ENCODE data around the gene MRPS17.

The MRPS17 gene

DNA sequence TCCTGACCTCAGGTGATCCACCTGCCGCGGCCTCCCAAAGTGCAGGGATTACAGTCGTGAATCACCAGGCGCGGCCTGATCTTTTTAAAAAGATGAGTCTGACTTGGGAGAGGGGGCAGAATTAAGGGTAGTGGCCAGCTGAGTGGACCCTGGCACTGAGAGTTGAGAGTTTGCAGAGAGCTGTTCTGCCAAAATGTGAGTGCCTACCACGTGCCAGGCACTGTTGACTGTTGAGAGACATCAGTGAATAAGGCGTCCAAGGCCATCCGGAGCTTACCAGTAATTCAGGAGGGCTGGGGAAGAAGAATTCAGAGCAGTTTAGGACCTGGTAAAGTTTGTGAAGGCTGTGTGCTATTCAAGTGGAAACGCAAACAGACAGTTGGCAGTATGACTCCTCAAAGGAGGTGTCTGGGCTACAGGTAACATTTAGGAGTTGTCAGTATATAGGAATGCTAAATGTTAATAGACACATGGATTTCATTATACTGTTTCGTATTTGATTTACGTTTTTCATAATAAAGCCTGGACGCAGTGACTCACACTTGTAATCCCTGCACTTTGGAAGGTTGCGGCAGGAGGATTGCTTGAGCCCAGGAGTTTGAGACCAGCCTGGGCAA lies 14.2 kb downstream of the MRPS17 start:
- Histone ChIP-seq H3K4ac (ENCODE audit: low read depth, low read length) (no peak overlapping the region), H3K56ac (ENCODE audit: low read length) (no peak overlapping the region), H3K4me2 (ENCODE audit: low read length) (no peak overlapping the region), H3K4me3 (ENCODE audit: low read length) (no peak overlapping the region), H2BK15ac (replicated peaks; ENCODE audit: low read depth) (no peak overlapping the region), H3K4me1 (ENCODE audit: control insufficient read depth, low read depth, low read length) (no peaks in the 10 kb centered on the region), H2AK5ac (ENCODE audit: low read length) (no peak overlapping the region), H3K27ac (ENCODE audit: low read depth, low read length) (no peak overlapping the region), H2BK120ac (ENCODE audit: low read depth, low read length) (no peak overlapping the region), H3K9ac (ENCODE audit: low read length) (no peak overlapping the region), H3K79me2 (ENCODE audit: control insufficient read depth, insufficient read depth, low read length) (peaks cover 4% of the 10 kb centered on the region), H3K79me1 (ENCODE audit: low read length) (peaks cover 12% of the 10 kb centered on the region), H3K18ac (ENCODE audit: low read length) (no peak overlapping the region), H3K23ac (ENCODE audit: low read length) (no peak overlapping the region), H3K36me3 (ENCODE audit: control insufficient read depth, insufficient read depth, low read length) (no peaks in the 10 kb centered on the region), H2BK5ac (ENCODE audit: low read length) (no peak overlapping the region), H4K5ac (ENCODE audit: low read length) (no peak overlapping the region), H3K27me3 (ENCODE audit: insufficient read depth, low read length, poor library complexity) (no peaks in the 10 kb centered on the region), H4K8ac (ENCODE audit: low read depth, low read length) (no peak overlapping the region)
- no peak for DNase-seq
- no CpG with 5 or more reads among the region's 13 CpGs for WGBS (ENCODE audit: extremely low coverage, insufficient coverage, low lambda C conversion rate)

GRCh38 chr7:55966851-55967250 lies 15.2 kb downstream of the MRPS17 start:
- Histone ChIP-seq H3K4ac (ENCODE audit: low read depth, low read length) (no peak overlapping the region), H3K56ac (ENCODE audit: low read length) (no peak overlapping the region), H4K5ac (ENCODE audit: low read length) (no peak overlapping the region), H3K27me3 (ENCODE audit: insufficient read depth, low read length, poor library complexity) (no peaks in the 10 kb centered on the region), H2BK5ac (ENCODE audit: low read length) (no peak overlapping the region), H3K9ac (ENCODE audit: low read length) (no peak overlapping the region), H3K4me1 (ENCODE audit: control insufficient read depth, low read depth, low read length) (no peaks in the 10 kb centered on the region), H3K27ac (ENCODE audit: low read depth, low read length) (no peak overlapping the region), H3K79me1 (ENCODE audit: low read length) (peaks cover 17% of the 10 kb centered on the region), H4K8ac (ENCODE audit: low read depth, low read length) (no peak overlapping the region), H2AK5ac (ENCODE audit: low read length) (no peak overlapping the region), H2BK120ac (ENCODE audit: low read depth, low read length) (no peak overlapping the region), H3K18ac (ENCODE audit: low read length) (no peak overlapping the region), H3K23ac (ENCODE audit: low read length) (no peak overlapping the region), H3K4me2 (ENCODE audit: low read length) (no peak overlapping the region), H3K79me2 (ENCODE audit: control insufficient read depth, insufficient read depth, low read length) (peaks cover 7% of the 10 kb centered on the region), H3K4me3 (ENCODE audit: low read length) (no peak overlapping the region), H3K36me3 (ENCODE audit: control insufficient read depth, insufficient read depth, low read length) (no peaks in the 10 kb centered on the region), H2BK15ac (replicated peaks; ENCODE audit: low read depth) (no peak overlapping the region)
- DNase-seq, result peak; percentile 11
- no CpG with 5 or more reads among the region's 6 CpGs for WGBS (ENCODE audit: extremely low coverage, insufficient coverage, low lambda C conversion rate)

DNA sequence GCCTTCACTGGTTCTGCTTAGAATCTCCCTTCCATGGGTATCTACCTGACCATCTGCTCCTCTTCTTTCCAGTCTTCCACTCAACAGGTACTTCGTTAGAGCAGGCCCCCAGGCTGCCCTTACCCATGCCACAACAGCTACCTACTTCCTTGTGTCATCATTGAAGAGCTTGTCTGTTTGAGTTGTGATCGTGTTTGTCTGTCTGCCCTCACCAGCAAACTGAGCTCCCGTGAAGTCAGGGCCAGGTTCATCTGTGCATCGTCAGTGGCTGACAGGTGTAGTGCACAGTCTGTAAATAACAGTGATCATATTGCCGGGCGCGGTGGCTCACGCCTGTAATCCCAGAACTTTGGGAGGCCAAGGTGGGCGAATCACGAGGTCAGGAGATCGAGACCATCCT lies 17.7 kb downstream of the MRPS17 start:
- Histone ChIP-seq H3K27me3 (ENCODE audit: insufficient read depth, low read length, poor library complexity) (no peaks in the 10 kb centered on the region), H3K4me2 (ENCODE audit: low read length) (no peak overlapping the region), H2AK5ac (ENCODE audit: low read length) (no peak overlapping the region), H3K4ac (ENCODE audit: low read depth, low read length) (no peak overlapping the region), H4K5ac (ENCODE audit: low read length) (no peak overlapping the region), H2BK120ac (ENCODE audit: low read depth, low read length) (no peak overlapping the region), H3K9ac (ENCODE audit: low read length) (no peak overlapping the region), H3K36me3 (ENCODE audit: control insufficient read depth, insufficient read depth, low read length) (no peaks in the 10 kb centered on the region), H2BK15ac (replicated peaks; ENCODE audit: low read depth) (no peak overlapping the region), H3K79me2 (ENCODE audit: control insufficient read depth, insufficient read depth, low read length) (peaks cover 7% of the 10 kb centered on the region), H4K8ac (ENCODE audit: low read depth, low read length) (no peak overlapping the region), H2BK5ac (ENCODE audit: low read length) (no peak overlapping the region), H3K56ac (ENCODE audit: low read length) (no peak overlapping the region), H3K4me1 (ENCODE audit: control insufficient read depth, low read depth, low read length) (no peaks in the 10 kb centered on the region), H3K18ac (ENCODE audit: low read length) (no peak overlapping the region), H3K79me1 (ENCODE audit: low read length) (peaks cover 17% of the 10 kb centered on the region), H3K4me3 (ENCODE audit: low read length) (no peak overlapping the region), H3K27ac (ENCODE audit: low read depth, low read length) (no peak overlapping the region), H3K23ac (ENCODE audit: low read length) (no peak overlapping the region)
- whole genome bisulfite sequencing (ENCODE audit: extremely low coverage, insufficient coverage, low lambda C conversion rate), result no CpG with 5 or more reads among the region's 11 CpGs
- DNase-seq, result no peak

DNA sequence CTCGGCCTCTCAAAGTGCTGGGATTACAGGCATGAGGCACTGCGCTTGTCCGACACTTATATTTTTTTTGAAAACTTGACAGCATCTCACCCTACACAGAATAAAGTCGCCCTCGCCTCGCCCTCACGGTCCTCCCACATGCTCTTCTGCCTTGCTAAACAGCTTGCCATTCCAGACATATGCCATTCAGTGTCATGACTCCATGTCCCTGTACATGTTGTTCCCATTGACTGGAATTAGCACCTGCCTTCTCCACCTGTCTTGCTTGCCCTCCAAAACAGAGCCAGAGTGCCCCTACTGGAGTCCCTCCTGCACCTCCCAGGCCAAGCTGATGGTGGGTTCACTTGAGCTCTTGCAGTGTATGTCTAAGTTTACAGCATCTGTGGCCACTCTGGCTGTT lies 18.9 kb downstream of the MRPS17 start:
- Histone ChIP-seq H2AK5ac (ENCODE audit: low read length) (no peak overlapping the region), H3K4me3 (ENCODE audit: low read length) (no peak overlapping the region), H3K4me2 (ENCODE audit: low read length) (no peak overlapping the region), H2BK120ac (ENCODE audit: low read depth, low read length) (no peak overlapping the region), H3K4me1 (ENCODE audit: control insufficient read depth, low read depth, low read length) (no peaks in the 10 kb centered on the region), H2BK5ac (ENCODE audit: low read length) (no peak overlapping the region), H3K36me3 (ENCODE audit: control insufficient read depth, insufficient read depth, low read length) (no peaks in the 10 kb centered on the region), H2BK15ac (replicated peaks; ENCODE audit: low read depth) (no peak overlapping the region), H3K79me2 (ENCODE audit: control insufficient read depth, insufficient read depth, low read length) (peaks cover 7% of the 10 kb centered on the region), H3K27me3 (ENCODE audit: insufficient read depth, low read length, poor library complexity) (no peaks in the 10 kb centered on the region), H4K8ac (ENCODE audit: low read depth, low read length) (no peak overlapping the region), H3K23ac (ENCODE audit: low read length) (no peak overlapping the region), H3K4ac (ENCODE audit: low read depth, low read length) (no peak overlapping the region), H3K18ac (ENCODE audit: low read length) (no peak overlapping the region), H4K5ac (ENCODE audit: low read length) (no peak overlapping the region), H3K56ac (ENCODE audit: low read length) (no peak overlapping the region), H3K9ac (ENCODE audit: low read length) (no peak overlapping the region), H3K79me1 (ENCODE audit: low read length) (peaks cover 17% of the 10 kb centered on the region), H3K27ac (ENCODE audit: low read depth, low read length) (no peak overlapping the region)
- DNase-seq, result no peak
- WGBS (ENCODE audit: extremely low coverage, insufficient coverage, low lambda C conversion rate), result no CpG with 5 or more reads among the region's 7 CpGs

GRCh38 chr7:55970978-55971377 lies 19.3 kb downstream of the MRPS17 start:
- Histone ChIP-seq H3K4me2 (ENCODE audit: low read length) (no peak overlapping the region), H2AK5ac (ENCODE audit: low read length) (no peak overlapping the region), H3K56ac (ENCODE audit: low read length) (no peak overlapping the region), H3K23ac (ENCODE audit: low read length) (no peak overlapping the region), H3K9ac (ENCODE audit: low read length) (no peak overlapping the region), H3K79me2 (ENCODE audit: control insufficient read depth, insufficient read depth, low read length) (peaks cover 5% of the 10 kb centered on the region), H2BK5ac (ENCODE audit: low read length) (no peak overlapping the region), H4K8ac (ENCODE audit: low read depth, low read length) (no peak overlapping the region), H2BK120ac (ENCODE audit: low read depth, low read length) (no peak overlapping the region), H3K79me1 (ENCODE audit: low read length) (peaks cover 14% of the 10 kb centered on the region), H3K36me3 (ENCODE audit: control insufficient read depth, insufficient read depth, low read length) (no peaks in the 10 kb centered on the region), H2BK15ac (replicated peaks; ENCODE audit: low read depth) (no peak overlapping the region), H3K4me3 (ENCODE audit: low read length) (no peak overlapping the region), H3K27me3 (ENCODE audit: insufficient read depth, low read length, poor library complexity) (no peaks in the 10 kb centered on the region), H4K5ac (ENCODE audit: low read length) (no peak overlapping the region), H3K27ac (ENCODE audit: low read depth, low read length) (no peak overlapping the region), H3K4ac (ENCODE audit: low read depth, low read length) (no peak overlapping the region), H3K4me1 (ENCODE audit: control insufficient read depth, low read depth, low read length) (no peaks in the 10 kb centered on the region), H3K18ac (ENCODE audit: low read length) (no peak overlapping the region)
- peak; percentile 29 for DNase-seq
- WGBS (ENCODE audit: extremely low coverage, insufficient coverage, low lambda C conversion rate), result no CpG with 5 or more reads among the region's 8 CpGs

- H3K56ac ChIP-seq (ENCODE audit: low read length), result no peak overlapping the region
- no peak overlapping the region for H4K5ac ChIP-seq (ENCODE audit: low read length)
- H3K18ac ChIP-seq (ENCODE audit: low read length), result no peak overlapping the region
- H3K79me2 ChIP-seq (ENCODE audit: control insufficient read depth, insufficient read depth, low read length), result peaks cover 5% of the 10 kb centered on the region
- H3K4me3 ChIP-seq (ENCODE audit: low read length), result no peak overlapping the region
- H3K9ac ChIP-seq (ENCODE audit: low read length), result no peak overlapping the region
- no CpG with 5 or more reads among the region's 7 CpGs for WGBS (ENCODE audit: extremely low coverage, insufficient coverage, low lambda C conversion rate)
- peaks cover 10% of the 10 kb centered on the region for H3K79me1 ChIP-seq (ENCODE audit: low read length)
- H4K8ac ChIP-seq (ENCODE audit: low read depth, low read length), result no peak overlapping the region
- no peak overlapping the region for H2BK120ac ChIP-seq (ENCODE audit: low read depth, low read length)
- no peaks in the 10 kb centered on the region for H3K4me1 ChIP-seq (ENCODE audit: control insufficient read depth, low read depth, low read length)
- no peak overlapping the region for H3K23ac ChIP-seq (ENCODE audit: low read length)
- no peaks in the 10 kb centered on the region for H3K27me3 ChIP-seq (ENCODE audit: insufficient read depth, low read length, poor library complexity)
- H3K4ac ChIP-seq (ENCODE audit: low read depth, low read length), result no peak overlapping the region
- DNase-seq, result no peak
- H2AK5ac ChIP-seq (ENCODE audit: low read length), result no peak overlapping the region
- H3K27ac ChIP-seq (ENCODE audit: low read depth, low read length), result no peak overlapping the region
- H3K36me3 ChIP-seq (ENCODE audit: control insufficient read depth, insufficient read depth, low read length), result no peaks in the 10 kb centered on the region
- H2BK15ac ChIP-seq (replicated peaks; ENCODE audit: low read depth), result no peak overlapping the region
- H3K4me2 ChIP-seq (ENCODE audit: low read length), result no peak overlapping the region
- H2BK5ac ChIP-seq (ENCODE audit: low read length), result no peak overlapping the region
Observed at GRCh38 chr7:55973747-55974250, 22.1 kb downstream of the MRPS17 start.
